Fibroblast of pulmonary artery (primary cell): ENCODE data around the gene ASIC2.
A peak's percentile ranks its signal among the peaks of the same experiment; 100 is the strongest.

ENCODE experiments used
- DNase-seq: peaks from one replicate; pipeline ENCODE4 v3.0.0-alpha.2; 2010; ENCODE audit warnings: low read depth
- H3K4me3 ChIP-seq: replicated peaks from 2 replicates; pipeline ENCODE4 v1.5.1; 2011; ENCODE audit warnings: low read depth, mild to moderate bottlenecking, control low read depth, low read length, moderate library complexity
- CTCF ChIP-seq: IDR thresholded peaks from 2 replicates; pipeline ENCODE4 v1.5.1; 2011; ENCODE audit warnings: mild to moderate bottlenecking, control low read depth, low read length, inconsistent platforms; ENCODE audit errors: missing control alignments

ASIC2 gene

GRCh38 chr17:33082529-33083173 lies 210.4 kb downstream of the ASIC2 start:
- DNase-seq = no peak
- H3K4me3 ChIP-seq = no peak overlapping the region
- no peak for TF ChIP-seq CTCF

GRCh38 chr17:33080091-33080490 lies 213.0 kb downstream of the ASIC2 start:
- no peak overlapping the region for H3K4me3 ChIP-seq
- TF ChIP-seq CTCF = no peak
- no peak for DNase-seq

- H3K4me3 ChIP-seq = no peak overlapping the region
- no peak for DNase-seq
- TF ChIP-seq CTCF = no peak
Measured at GRCh38 chr17:33079201-33079600, 213.9 kb downstream of the ASIC2 start.

GRCh38 chr17:33076979-33077378 lies 216.1 kb downstream of the ASIC2 start:
- no peak for TF ChIP-seq CTCF
- no peak overlapping the region for H3K4me3 ChIP-seq
- DNase-seq = no peak

- no peak for TF ChIP-seq CTCF
- no peak for DNase-seq
- H3K4me3 ChIP-seq = no peak overlapping the region
Measured at GRCh38 chr17:33073416-33073815, 219.7 kb downstream of the ASIC2 start.

- TF ChIP-seq CTCF = no peak
Measured at GRCh38 chr17:33072421-33073161, 220.5 kb downstream of the ASIC2 start.

GRCh38 chr17:33071656-33072055 lies 221.4 kb downstream of the ASIC2 start:
- H3K4me3 ChIP-seq = no peak overlapping the region
- DNase-seq = no peak
- TF ChIP-seq CTCF = no peak

More at GRCh38 chr17:33072421-33073161, 220.5 kb downstream of the ASIC2 start:
- H3K4me3 ChIP-seq = no peak overlapping the region
- peak; percentile 4 for DNase-seq
